DOHH2 (cell line): Measurements from ENCODE around the gene SON.

Experiments
- CTCF ChIP-seq: fragments of 200-600 bp; sonication (generic); IDR thresholded peaks from one replicate; pipeline ENCODE4 v1.5.1; 2014; ENCODE audit warnings: antibody characterized with exemption, mild to moderate bottlenecking, low read depth, low read length; ENCODE audit not compliant: poor library complexity, severe bottlenecking
- EZH2phosphoT487 ChIP-seq: fragments of 200-600 bp; sonication (generic); IDR thresholded peaks from 2 replicates; pipeline ENCODE4 v1.6.1; 2017; ENCODE audit warnings: borderline replicate concordance, mild to moderate bottlenecking, antibody characterized with exemption, low read length, moderate library complexity, mixed read lengths

GRCh38 chr21:33552093-33552998 is 9.5 kb downstream of the SON start:
- TF ChIP-seq CTCF, result no peak
- TF ChIP-seq EZH2phosphoT487, result no peak
